Neural cell (in vitro differentiated cells): ENCODE results near the gene RGS14. TPM values are rescaled to one million over a fixed set of nuclear protein-coding genes. Genes with fewer than 3 reads are reported as not detected.

Experiments used
- H2AFZ ChIP-seq: fragments of 200-600, 300-800 bp; sonication (generic), shearing (Covaris generic); 2 replicates; pipeline ENCODE4 v1.6.0; 2014; ENCODE audit warnings: low read depth, mild to moderate bottlenecking, antibody characterized with exemption, low read length, moderate library complexity
- H3F3A ChIP-seq: fragments of 200-600 bp; shearing (Covaris generic); 2 replicates; pipeline ENCODE4 v1.6.1; 2016; ENCODE audit warnings: mild to moderate bottlenecking, moderate library complexity, mixed read lengths, antibody characterized with exemption, low read length; ENCODE audit not compliant: insufficient read depth, poor library complexity, severe bottlenecking
- H3K27ac ChIP-seq: fragments of 200-600, 300-800 bp; sonication (generic), shearing (Covaris generic); 2 replicates; pipeline ENCODE4 v1.5.1; 2014; ENCODE audit warnings: mild to moderate bottlenecking, low read length, moderate library complexity
- H3K27me3 ChIP-seq: fragments of 300-800, 200-600 bp; sonication (generic), shearing (Covaris generic); 2 replicates; pipeline ENCODE4 v1.6.0; 2014; ENCODE audit warnings: mild to moderate bottlenecking, low read depth, low read length, moderate library complexity; ENCODE audit not compliant: insufficient read depth
- H3K36me3 ChIP-seq: fragments of 300-800, 200-600 bp; sonication (generic), shearing (Covaris generic); 2 replicates; pipeline ENCODE4 v1.5.1; 2014; ENCODE audit warnings: mild to moderate bottlenecking, antibody characterized with exemption, low read length, moderate library complexity; ENCODE audit not compliant: insufficient read depth
- H3K4me2 ChIP-seq: fragments of 300-800, 200-600 bp; sonication (generic), shearing (Covaris generic); 2 replicates; pipeline ENCODE4 v1.6.0; 2014; ENCODE audit warnings: mild to moderate bottlenecking, low read length
- H3K4me3 ChIP-seq: fragments of 300-800, 200-600 bp; sonication (generic), shearing (Covaris generic); 2 replicates; pipeline ENCODE4 v1.5.1; 2014; ENCODE audit warnings: mild to moderate bottlenecking, low read length, moderate library complexity
- H3K79me2 ChIP-seq: fragments of 200-600 bp; shearing (Covaris generic); replicated peaks from 2 replicates; pipeline ENCODE4 v1.6.0; 2014; ENCODE audit warnings: mild to moderate bottlenecking, low read length, moderate library complexity; ENCODE audit not compliant: insufficient read depth
- H3K9ac ChIP-seq: fragments of 300-800, 200-600 bp; sonication (generic), shearing (Covaris generic); 2 replicates; pipeline ENCODE4 v1.6.1; 2016; ENCODE audit warnings: mild to moderate bottlenecking, low read length, mixed read lengths
- H3K9me2 ChIP-seq: fragments of 200-600 bp; shearing (Covaris generic); 2 replicates; pipeline ENCODE4 v1.6.1; 2016; ENCODE audit warnings: mild to moderate bottlenecking, low read length, mixed read lengths; ENCODE audit not compliant: insufficient read depth
- H3K9me3 ChIP-seq: fragments of 200-600, 300-800 bp; sonication (generic), shearing (Covaris generic); 2 replicates; pipeline ENCODE4 v1.6.1; 2016; ENCODE audit warnings: mild to moderate bottlenecking, mixed run types, low read length, moderate library complexity, mixed read lengths
- H4K20me1 ChIP-seq: fragments of 200-600 bp; shearing (Covaris generic); 2 replicates; pipeline ENCODE4 v1.6.1; 2016; ENCODE audit warnings: mild to moderate bottlenecking, mixed run types; ENCODE audit not compliant: insufficient read depth
- CTCF ChIP-seq: fragments of 450-650 bp; IDR thresholded peaks from 2 replicates; pipeline ENCODE4 v1.5.1; 2014; ENCODE audit warnings: antibody characterized with exemption, mild to moderate bottlenecking, moderate library complexity; ENCODE audit not compliant: poor library complexity, severe bottlenecking
- EP300 ChIP-seq: fragments of 450-650 bp; conservative IDR thresholded peaks from 2 replicates; pipeline ENCODE4 v1.6.1; 2014; ENCODE audit warnings: antibody characterized with exemption, mild to moderate bottlenecking, moderate library complexity; ENCODE audit not compliant: poor library complexity, severe bottlenecking
- EZH2 ChIP-seq: fragments of 200-600, 300-800 bp; shearing (Covaris generic), sonication (generic); IDR thresholded peaks from 2 replicates; pipeline ENCODE4 v1.6.1; 2014; ENCODE audit warnings: antibody characterized with exemption, low read length, borderline replicate concordance, mild to moderate bottlenecking; ENCODE audit not compliant: insufficient read depth, poor library complexity, severe bottlenecking
- MXI1 ChIP-seq: fragments of 450-650 bp; conservative IDR thresholded peaks from 2 replicates; pipeline ENCODE4 v1.6.1; 2014; ENCODE audit warnings: antibody characterized with exemption, mild to moderate bottlenecking; ENCODE audit not compliant: poor library complexity, severe bottlenecking
- POLR2AphosphoS5 ChIP-seq: IDR thresholded peaks from 2 replicates; pipeline ENCODE4 v1.6.1; 2012
- RAD21 ChIP-seq: fragments of 450-650 bp; conservative IDR thresholded peaks from 2 replicates; pipeline ENCODE4 v1.6.1; 2014; ENCODE audit warnings: antibody characterized with exemption, mild to moderate bottlenecking, moderate library complexity
- REST ChIP-seq: IDR thresholded peaks from 2 replicates; pipeline ENCODE4 v1.6.1; 2012; ENCODE audit warnings: borderline replicate concordance
- SMC3 ChIP-seq: fragments of 450-650 bp; conservative IDR thresholded peaks from 2 replicates; pipeline ENCODE4 v1.6.1; 2014; ENCODE audit warnings: antibody characterized with exemption, mild to moderate bottlenecking, moderate library complexity; ENCODE audit not compliant: poor library complexity
- TAF1 ChIP-seq: IDR thresholded peaks from 2 replicates; pipeline ENCODE4 v1.6.1; 2012; ENCODE audit warnings: low read depth
- polyA plus RNA-seq: library from polyadenylated mRNA; depleted of rRNA; stranded (reverse); fragments of >200 nt; gene quantifications from 2 replicates; pipeline ENCODE4 v1.2.3, GENCODE V29; 2014

Gene RGS14
- polyA plus RNA-seq, 1 donor from 2014 or later = 32.3 TPM

- Histone ChIP-seq H3K9ac (no peak overlapping the region), H3K4me2 (no peak overlapping the region), H4K20me1 (no peaks in the 10 kb centered on the region), H3K9me2 (no peaks in the 10 kb centered on the region), H3K27ac (no peak overlapping the region), H3K27me3 (no peaks in the 10 kb centered on the region), H3K79me2 (no peaks in the 10 kb centered on the region), H2AFZ (no peak overlapping the region), H3K4me3 (no peak overlapping the region), H3F3A (no peaks in the 10 kb centered on the region), H3K36me3 (no peaks in the 10 kb centered on the region), H3K9me3 (no peaks in the 10 kb centered on the region)
- no peak for TF ChIP-seq CTCF
Observed at GRCh38 chr5:177393206-177393765, 35.6 kb downstream of the RGS14 start.

GRCh38 chr5:177393990-177394389, 36.3 kb downstream of the RGS14 start:
- no peaks in the 10 kb centered on the region for H3K79me2 ChIP-seq
- no peaks in the 10 kb centered on the region for H3F3A ChIP-seq
- H2AFZ ChIP-seq = no peak overlapping the region
- H3K27me3 ChIP-seq = no peaks in the 10 kb centered on the region
- no peak overlapping the region for H3K4me2 ChIP-seq
- no peaks in the 10 kb centered on the region for H3K9me2 ChIP-seq
- H4K20me1 ChIP-seq = no peaks in the 10 kb centered on the region
- H3K4me3 ChIP-seq = no peak overlapping the region
- no peaks in the 10 kb centered on the region for H3K9me3 ChIP-seq
- no peaks in the 10 kb centered on the region for H3K36me3 ChIP-seq
- no peak overlapping the region for H3K9ac ChIP-seq
- H3K27ac ChIP-seq = no peak overlapping the region
- TF ChIP-seq SMC3 (no peak), TAF1 (no peak), POLR2AphosphoS5 (no peak), REST (no peak), EP300 (no peak), RAD21 (no peak)

- H3K9me3 ChIP-seq = no peaks in the 10 kb centered on the region
- no peak overlapping the region for H3K9ac ChIP-seq
- no peaks in the 10 kb centered on the region for H3K9me2 ChIP-seq
- H3K27ac ChIP-seq = no peak overlapping the region
- no peaks in the 10 kb centered on the region for H3K79me2 ChIP-seq
- H2AFZ ChIP-seq = no peak overlapping the region
- no peak overlapping the region for H3K4me3 ChIP-seq
- no peak for TF ChIP-seq SMC3
- no peak for TF ChIP-seq POLR2AphosphoS5
- no peak for TF ChIP-seq TAF1
- no peak for TF ChIP-seq EP300
- no peak for TF ChIP-seq EZH2
- no peak for TF ChIP-seq RAD21
- TF ChIP-seq REST = no peak
- no peak for TF ChIP-seq MXI1
- TF ChIP-seq CTCF = no peak
- H3K27me3 ChIP-seq = peaks cover 3% of the 10 kb centered on the region
- H3K4me2 ChIP-seq = no peak overlapping the region
- H3K36me3 ChIP-seq = no peaks in the 10 kb centered on the region
- H4K20me1 ChIP-seq = no peaks in the 10 kb centered on the region
- no peaks in the 10 kb centered on the region for H3F3A ChIP-seq
Observed at GRCh38 chr5:177396078-177396477, 38.4 kb downstream of the RGS14 start.
